HL-60/S4 (cell line): ENCODE measurements around the gene RNGTT.

Experiments used
- in situ Hi-C: fragments of 300-500 bp; cut with MboI; formaldehyde crosslinking; loops from 2 replicates; pipeline ENCODE4 v1.14.3; 2022; ENCODE audit warnings: low sequenced_read_pairs

Gene RNGTT

DNA sequence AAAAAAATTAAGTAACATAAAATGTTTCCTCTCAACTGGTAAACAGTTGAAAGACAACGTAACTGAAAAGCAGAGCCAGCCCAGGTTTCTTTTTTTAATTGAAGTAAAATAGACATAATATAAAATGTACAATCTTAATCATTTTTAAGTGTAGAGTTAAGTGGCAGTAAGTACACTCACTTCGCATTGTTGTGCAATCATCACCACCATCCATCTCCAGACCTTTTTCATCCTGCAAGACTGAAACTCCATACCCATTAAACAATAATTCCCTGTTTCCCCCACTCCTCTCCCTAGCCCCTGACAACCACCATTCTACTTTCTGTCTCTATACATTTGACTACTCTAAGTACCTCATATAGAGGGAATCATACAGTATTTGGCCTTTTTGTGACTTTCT is 395.7 kb downstream of the RNGTT start:
- in situ Hi-C loops: no loop called here

- in situ Hi-C loops: no loop called here
These were observed 396.5 kb downstream of the RNGTT start for GRCh38 chr6:88566746-88567534.

- in situ Hi-C loops: no loop called here
These were observed 397.6 kb downstream of the RNGTT start for GRCh38 chr6:88565836-88566235.

GRCh38 chr6:88565409-88565811 is 398.0 kb downstream of the RNGTT start:
- in situ Hi-C loops: no loop called here

- in situ Hi-C loops: no loop called here
These were observed 400.2 kb downstream of the RNGTT start for GRCh38 chr6:88563277-88563625.

GRCh38 chr6:88562353-88563276 is 400.8 kb downstream of the RNGTT start:
- in situ Hi-C loops: no loop called here

DNA sequence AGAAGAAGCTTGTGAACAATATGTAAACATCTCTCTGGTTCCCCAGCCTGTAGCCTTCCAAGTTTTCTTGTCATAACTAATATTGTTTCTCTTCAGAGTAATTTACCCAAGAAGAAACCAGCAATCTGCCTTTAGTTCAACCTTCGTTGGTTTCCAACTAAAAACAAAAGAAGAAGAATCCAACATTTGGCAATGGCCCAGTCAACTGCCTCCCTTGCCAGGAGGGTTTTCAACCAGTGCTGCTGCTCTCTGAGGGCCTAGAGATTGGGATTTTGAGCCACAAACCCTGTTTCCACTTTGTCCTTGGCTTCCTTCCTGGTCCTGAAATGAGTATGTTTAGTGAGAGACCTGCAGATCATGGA is 401.5 kb downstream of the RNGTT start:
- in situ Hi-C loops: no loop called here

- in situ Hi-C loops: no loop called here
These were observed 402.1 kb downstream of the RNGTT start for GRCh38 chr6:88561034-88561953.
